PFSK-1 (cell line): ENCODE measurements around the gene EIPR1.

ENCODE experiments used
- POLR2AphosphoS5 ChIP-seq: IDR thresholded peaks from 2 replicates; pipeline ENCODE4 v1.6.1; 2012; ENCODE audit warnings: low read depth, mild to moderate bottlenecking, control low read depth, low read length, moderate library complexity
- SIN3A ChIP-seq: IDR thresholded peaks from 2 replicates; pipeline ENCODE4 v1.6.1; 2012; ENCODE audit warnings: mild to moderate bottlenecking, low read length, moderate library complexity, borderline replicate concordance; ENCODE audit not compliant: insufficient read depth
- TAF1 ChIP-seq: IDR thresholded peaks from 2 replicates; pipeline ENCODE4 v1.6.1; 2012; ENCODE audit warnings: low read length, control low read depth, borderline replicate concordance; ENCODE audit not compliant: insufficient read depth
- TF ChIP-seq, protein P1 (sequence below), 2 experiments: IDR thresholded peaks; 2 replicates each; pipeline versions ENCODE4 v1.6.1 to v1.8.0; 2011 to 2012; ENCODE audit warnings: low read depth in 2 of 2, low read length in 2 of 2, control low read depth in 1 of 2, inconsistent platforms in 1 of 2, mild to moderate bottlenecking in 1 of 2, moderate library complexity in 1 of 2; ENCODE audit not compliant: insufficient read depth in 1 of 2

DNA sequence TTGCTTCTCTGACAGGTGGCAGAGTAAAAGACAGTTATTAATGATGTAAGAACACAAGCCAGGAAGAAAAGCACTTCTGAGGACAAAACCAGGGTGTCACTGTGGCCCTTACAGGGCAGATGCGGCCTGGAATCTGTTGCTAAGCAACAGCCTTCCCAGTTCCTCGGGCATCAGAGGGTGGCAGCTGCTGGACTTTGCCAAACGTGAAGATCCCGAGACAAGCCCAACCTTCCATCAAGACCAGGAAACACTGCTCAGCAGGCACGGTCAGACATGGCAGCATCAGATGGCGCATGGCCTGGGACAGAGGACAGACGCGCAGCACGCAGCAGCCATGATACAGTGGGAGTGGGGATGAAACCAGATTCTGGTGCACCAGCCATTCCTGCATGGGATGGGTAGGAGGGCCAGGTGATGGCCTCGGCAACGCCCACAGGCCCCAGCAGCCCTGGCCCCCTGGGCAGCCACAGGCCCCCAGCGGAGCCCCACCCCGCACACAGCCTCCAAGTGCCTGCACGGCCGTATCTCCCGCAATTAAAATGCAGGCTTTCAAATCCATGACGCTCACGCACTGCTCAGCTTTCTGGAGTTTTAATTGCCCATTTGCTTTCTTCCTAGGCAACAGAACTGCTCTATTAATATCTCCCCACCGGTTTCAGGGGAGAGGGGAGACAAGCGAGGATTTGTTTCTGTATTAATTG, 89.0 kb downstream of the EIPR1 start:
- TF ChIP-seq TAF1 (no peak), POLR2AphosphoS5 (no peak), SIN3A (no peak)
- TF ChIP-seq, protein P1, sequence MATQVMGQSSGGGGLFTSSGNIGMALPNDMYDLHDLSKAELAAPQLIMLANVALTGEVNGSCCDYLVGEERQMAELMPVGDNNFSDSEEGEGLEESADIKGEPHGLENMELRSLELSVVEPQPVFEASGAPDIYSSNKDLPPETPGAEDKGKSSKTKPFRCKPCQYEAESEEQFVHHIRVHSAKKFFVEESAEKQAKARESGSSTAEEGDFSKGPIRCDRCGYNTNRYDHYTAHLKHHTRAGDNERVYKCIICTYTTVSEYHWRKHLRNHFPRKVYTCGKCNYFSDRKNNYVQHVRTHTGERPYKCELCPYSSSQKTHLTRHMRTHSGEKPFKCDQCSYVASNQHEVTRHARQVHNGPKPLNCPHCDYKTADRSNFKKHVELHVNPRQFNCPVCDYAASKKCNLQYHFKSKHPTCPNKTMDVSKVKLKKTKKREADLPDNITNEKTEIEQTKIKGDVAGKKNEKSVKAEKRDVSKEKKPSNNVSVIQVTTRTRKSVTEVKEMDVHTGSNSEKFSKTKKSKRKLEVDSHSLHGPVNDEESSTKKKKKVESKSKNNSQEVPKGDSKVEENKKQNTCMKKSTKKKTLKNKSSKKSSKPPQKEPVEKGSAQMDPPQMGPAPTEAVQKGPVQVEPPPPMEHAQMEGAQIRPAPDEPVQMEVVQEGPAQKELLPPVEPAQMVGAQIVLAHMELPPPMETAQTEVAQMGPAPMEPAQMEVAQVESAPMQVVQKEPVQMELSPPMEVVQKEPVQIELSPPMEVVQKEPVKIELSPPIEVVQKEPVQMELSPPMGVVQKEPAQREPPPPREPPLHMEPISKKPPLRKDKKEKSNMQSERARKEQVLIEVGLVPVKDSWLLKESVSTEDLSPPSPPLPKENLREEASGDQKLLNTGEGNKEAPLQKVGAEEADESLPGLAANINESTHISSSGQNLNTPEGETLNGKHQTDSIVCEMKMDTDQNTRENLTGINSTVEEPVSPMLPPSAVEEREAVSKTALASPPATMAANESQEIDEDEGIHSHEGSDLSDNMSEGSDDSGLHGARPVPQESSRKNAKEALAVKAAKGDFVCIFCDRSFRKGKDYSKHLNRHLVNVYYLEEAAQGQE (IDR thresholded peaks at IDR 0.05; ENCODE audit: insufficient read depth in 1 of 2, low read depth in 2 of 2, low read length in 2 of 2): no peak
